ENCODE data around the gene GRPR. TPM values are rescaled to one million over a fixed set of nuclear protein-coding genes. Genes with fewer than 3 reads are reported as not detected.

GRPR gene
- total RNA-seq, 2 donors from 2014 or later = not detected

- TF ChIP-seq CTCF (IDR thresholded peaks at IDR 0.05) = no peak
- Histone ChIP-seq H3K36me3 (no peaks in the 10 kb centered on the region), H3K9me3 (no peaks in the 10 kb centered on the region), H3K4me3 (no peak overlapping the region), H3K27ac (no peak overlapping the region), H3K27me3 (replicated peaks; ENCODE audit: insufficient read depth) (no peaks in the 10 kb centered on the region), H3K4me1 (ENCODE audit: control insufficient read depth in 1 of 2, low read depth in 2 of 2) (no peaks in the 10 kb centered on the region)
- DNase-seq (ENCODE audit: low spot score) (no peak), ATAC-seq (ENCODE audit: insufficient number of reproducible peaks, low FRiP score, low read depth) (no peak)
These were observed 21.8 kb upstream of the GRPR start for GRCh38 chrX:16101581-16101980.

- no peaks in the 10 kb centered on the region for H3K4me1 ChIP-seq (ENCODE audit: control insufficient read depth in 1 of 2, low read depth in 2 of 2)
- no peak overlapping the region for H3K27ac ChIP-seq
- DNase-seq (ENCODE audit: low spot score) (no peak), ATAC-seq (ENCODE audit: insufficient number of reproducible peaks, low FRiP score, low read depth) (no peak)
- no peaks in the 10 kb centered on the region for H3K9me3 ChIP-seq
- no peaks in the 10 kb centered on the region for H3K36me3 ChIP-seq
- no peak for TF ChIP-seq CTCF (IDR thresholded peaks at IDR 0.05)
- H3K27me3 ChIP-seq (replicated peaks; ENCODE audit: insufficient read depth) = no peaks in the 10 kb centered on the region
- no peak overlapping the region for H3K4me3 ChIP-seq
These were observed 19.7 kb upstream of the GRPR start for GRCh38 chrX:16103625-16104024.

- no peak for TF ChIP-seq CTCF (IDR thresholded peaks at IDR 0.05)
- H3K27me3 ChIP-seq (replicated peaks; ENCODE audit: insufficient read depth) = no peaks in the 10 kb centered on the region
These were observed 10.9 kb upstream of the GRPR start for GRCh38 chrX:16112428-16112827.

DNA sequence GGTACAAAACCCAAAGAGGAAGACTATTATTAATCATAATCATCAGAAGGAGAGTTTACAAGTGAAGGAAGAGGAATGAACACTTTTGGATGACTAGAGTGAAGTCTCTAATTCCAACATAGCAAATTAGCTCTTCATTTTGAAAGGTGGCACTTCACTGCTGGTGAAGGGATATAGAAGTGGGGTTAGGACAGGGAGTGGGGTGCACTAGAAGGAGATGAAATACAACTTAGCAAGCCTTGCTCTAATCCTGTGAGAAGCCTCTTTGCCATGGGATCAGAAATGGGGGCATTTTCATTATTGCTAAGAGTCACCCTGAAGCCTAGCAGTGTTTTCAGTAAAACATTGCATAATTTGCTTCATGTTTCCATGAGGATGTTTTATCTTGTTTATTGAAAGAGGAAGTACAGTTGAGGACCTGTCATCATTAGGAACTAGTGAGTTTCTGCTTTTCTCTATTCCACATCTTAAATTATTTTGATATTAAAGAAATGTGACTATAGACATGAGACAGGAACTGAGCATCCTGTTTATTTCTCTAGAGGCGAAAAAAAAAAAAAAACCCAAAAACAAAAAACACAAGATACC, 9.3 kb upstream of the GRPR start:
- H3K27ac ChIP-seq = no peak overlapping the region
- ATAC-seq (ENCODE audit: insufficient number of reproducible peaks, low FRiP score, low read depth) (no peak), DNase-seq (ENCODE audit: low spot score) (no peak)
- H3K36me3 ChIP-seq = no peaks in the 10 kb centered on the region
- no peaks in the 10 kb centered on the region for H3K9me3 ChIP-seq
- no peak for TF ChIP-seq CTCF (IDR thresholded peaks at IDR 0.05)
- H3K4me3 ChIP-seq = no peak overlapping the region
- H3K27me3 ChIP-seq (replicated peaks; ENCODE audit: insufficient read depth) = no peaks in the 10 kb centered on the region
- no peaks in the 10 kb centered on the region for H3K4me1 ChIP-seq (ENCODE audit: control insufficient read depth in 1 of 2, low read depth in 2 of 2)

More at GRCh38 chrX:16112428-16112827, 10.9 kb upstream of the GRPR start:
- H3K9me3 ChIP-seq = no peaks in the 10 kb centered on the region
- no peaks in the 10 kb centered on the region for H3K36me3 ChIP-seq
- DNase-seq (ENCODE audit: low spot score) (no peak), ATAC-seq (ENCODE audit: insufficient number of reproducible peaks, low FRiP score, low read depth) (no peak)
- H3K4me3 ChIP-seq = no peak overlapping the region
- no peak overlapping the region for H3K27ac ChIP-seq
- H3K4me1 ChIP-seq (ENCODE audit: control insufficient read depth in 1 of 2, low read depth in 2 of 2) = no peaks in the 10 kb centered on the region

DNA sequence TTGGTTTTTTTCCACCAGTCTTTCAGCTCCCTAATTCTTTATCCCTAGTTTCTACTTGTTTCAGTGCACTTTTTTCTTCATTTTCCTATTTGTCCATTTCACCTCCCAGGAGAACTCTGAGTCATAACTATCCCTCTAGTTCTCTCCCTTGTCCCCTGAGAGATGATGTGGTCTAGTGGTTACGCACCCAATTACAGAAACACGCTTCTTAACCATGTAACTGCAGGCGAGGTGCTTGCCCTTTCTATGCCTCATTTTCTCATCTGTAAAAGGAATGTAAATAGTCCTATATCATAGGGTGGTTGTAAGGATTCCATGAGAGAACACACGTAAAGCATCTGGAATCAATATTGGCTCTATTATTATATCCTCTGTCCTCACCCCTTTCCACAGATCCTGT, 8.8 kb upstream of the GRPR start:
- ATAC-seq (ENCODE audit: insufficient number of reproducible peaks, low FRiP score, low read depth) (no peak), DNase-seq (ENCODE audit: low spot score) (no peak)
- no peaks in the 10 kb centered on the region for H3K4me1 ChIP-seq (ENCODE audit: control insufficient read depth in 1 of 2, low read depth in 2 of 2)
- H3K27me3 ChIP-seq (replicated peaks; ENCODE audit: insufficient read depth) = no peaks in the 10 kb centered on the region
- no peak overlapping the region for H3K27ac ChIP-seq
- TF ChIP-seq CTCF (IDR thresholded peaks at IDR 0.05) = no peak
- no peaks in the 10 kb centered on the region for H3K9me3 ChIP-seq
- H3K36me3 ChIP-seq = no peaks in the 10 kb centered on the region
- no peak overlapping the region for H3K4me3 ChIP-seq
